ENCODE results near the gene TXN2.

GRCh38 chr22:36528341-36528740 is 46.9 kb upstream of the TXN2 start:
- TF ChIP-seq, protein P1, sequence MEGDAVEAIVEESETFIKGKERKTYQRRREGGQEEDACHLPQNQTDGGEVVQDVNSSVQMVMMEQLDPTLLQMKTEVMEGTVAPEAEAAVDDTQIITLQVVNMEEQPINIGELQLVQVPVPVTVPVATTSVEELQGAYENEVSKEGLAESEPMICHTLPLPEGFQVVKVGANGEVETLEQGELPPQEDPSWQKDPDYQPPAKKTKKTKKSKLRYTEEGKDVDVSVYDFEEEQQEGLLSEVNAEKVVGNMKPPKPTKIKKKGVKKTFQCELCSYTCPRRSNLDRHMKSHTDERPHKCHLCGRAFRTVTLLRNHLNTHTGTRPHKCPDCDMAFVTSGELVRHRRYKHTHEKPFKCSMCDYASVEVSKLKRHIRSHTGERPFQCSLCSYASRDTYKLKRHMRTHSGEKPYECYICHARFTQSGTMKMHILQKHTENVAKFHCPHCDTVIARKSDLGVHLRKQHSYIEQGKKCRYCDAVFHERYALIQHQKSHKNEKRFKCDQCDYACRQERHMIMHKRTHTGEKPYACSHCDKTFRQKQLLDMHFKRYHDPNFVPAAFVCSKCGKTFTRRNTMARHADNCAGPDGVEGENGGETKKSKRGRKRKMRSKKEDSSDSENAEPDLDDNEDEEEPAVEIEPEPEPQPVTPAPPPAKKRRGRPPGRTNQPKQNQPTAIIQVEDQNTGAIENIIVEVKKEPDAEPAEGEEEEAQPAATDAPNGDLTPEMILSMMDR (conservative IDR thresholded peaks at IDR 0.05) = no peak
- TF ChIP-seq EZH2 (IDR thresholded peaks at IDR 0.05; ENCODE audit: low read depth) = no peak
